Measurements from ENCODE around the gene IDH3B.
"Not testable (repeated sequence)": the region's sequence is repeated elsewhere in the genome, so short reads cannot be mapped to it uniquely, and the experiment has no call there.

Gene IDH3B

DNA sequence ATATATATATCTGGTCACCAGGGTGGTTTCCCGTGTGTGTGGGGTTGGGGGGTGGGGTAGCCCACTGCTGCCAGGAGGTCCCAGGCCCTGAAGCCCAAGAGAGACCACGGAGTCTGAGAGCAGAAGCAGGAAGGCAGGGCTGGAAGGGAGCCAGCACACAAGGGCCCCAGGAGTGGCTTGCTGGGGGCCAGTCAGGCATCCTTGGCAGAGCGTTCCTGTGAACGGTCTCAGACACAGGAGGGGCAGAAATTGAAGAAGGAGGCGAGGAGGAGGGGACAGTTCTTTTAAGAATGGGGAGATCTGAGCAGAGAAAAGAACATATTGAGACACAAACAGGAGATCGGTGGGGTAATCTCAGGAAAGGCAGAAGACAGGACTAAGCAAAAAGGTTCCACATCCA lies 26.7 kb upstream of the IDH3B start:
- no peak for DNase-seq (ENCODE audit: low spot score)
- in situ Hi-C loops (cut with MboI; ENCODE audit: low pct_unique_long_range_greater_than_20kb, low sequenced_read_pairs, unreplicated experiment), result no loop called here
- TF ChIP-seq, protein P1, sequence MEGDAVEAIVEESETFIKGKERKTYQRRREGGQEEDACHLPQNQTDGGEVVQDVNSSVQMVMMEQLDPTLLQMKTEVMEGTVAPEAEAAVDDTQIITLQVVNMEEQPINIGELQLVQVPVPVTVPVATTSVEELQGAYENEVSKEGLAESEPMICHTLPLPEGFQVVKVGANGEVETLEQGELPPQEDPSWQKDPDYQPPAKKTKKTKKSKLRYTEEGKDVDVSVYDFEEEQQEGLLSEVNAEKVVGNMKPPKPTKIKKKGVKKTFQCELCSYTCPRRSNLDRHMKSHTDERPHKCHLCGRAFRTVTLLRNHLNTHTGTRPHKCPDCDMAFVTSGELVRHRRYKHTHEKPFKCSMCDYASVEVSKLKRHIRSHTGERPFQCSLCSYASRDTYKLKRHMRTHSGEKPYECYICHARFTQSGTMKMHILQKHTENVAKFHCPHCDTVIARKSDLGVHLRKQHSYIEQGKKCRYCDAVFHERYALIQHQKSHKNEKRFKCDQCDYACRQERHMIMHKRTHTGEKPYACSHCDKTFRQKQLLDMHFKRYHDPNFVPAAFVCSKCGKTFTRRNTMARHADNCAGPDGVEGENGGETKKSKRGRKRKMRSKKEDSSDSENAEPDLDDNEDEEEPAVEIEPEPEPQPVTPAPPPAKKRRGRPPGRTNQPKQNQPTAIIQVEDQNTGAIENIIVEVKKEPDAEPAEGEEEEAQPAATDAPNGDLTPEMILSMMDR (IDR thresholded peaks at IDR 0.05; ENCODE audit: extremely low read depth, insufficient read depth, missing control alignments), result no peak

- TF ChIP-seq, protein P1 (IDR thresholded peaks at IDR 0.05; ENCODE audit: extremely low read depth, insufficient read depth, missing control alignments), result no peak
- DNase-seq (ENCODE audit: low spot score), result no peak
- in situ Hi-C loops (cut with MboI; ENCODE audit: low pct_unique_long_range_greater_than_20kb, low sequenced_read_pairs, unreplicated experiment), result no loop called here
These were observed 26.2 kb upstream of the IDH3B start for GRCh38 chr20:2690213-2690612.

GRCh38 chr20:2688041-2688591 lies 24.1 kb upstream of the IDH3B start:
- in situ Hi-C loops (cut with MboI; ENCODE audit: low pct_unique_long_range_greater_than_20kb, low sequenced_read_pairs, unreplicated experiment), result no loop called here
- TF ChIP-seq, protein P1 (IDR thresholded peaks at IDR 0.05; ENCODE audit: extremely low read depth, insufficient read depth, missing control alignments), result peak; percentile 66
- DNase-seq (ENCODE audit: low spot score), result peak; percentile 60

DNA sequence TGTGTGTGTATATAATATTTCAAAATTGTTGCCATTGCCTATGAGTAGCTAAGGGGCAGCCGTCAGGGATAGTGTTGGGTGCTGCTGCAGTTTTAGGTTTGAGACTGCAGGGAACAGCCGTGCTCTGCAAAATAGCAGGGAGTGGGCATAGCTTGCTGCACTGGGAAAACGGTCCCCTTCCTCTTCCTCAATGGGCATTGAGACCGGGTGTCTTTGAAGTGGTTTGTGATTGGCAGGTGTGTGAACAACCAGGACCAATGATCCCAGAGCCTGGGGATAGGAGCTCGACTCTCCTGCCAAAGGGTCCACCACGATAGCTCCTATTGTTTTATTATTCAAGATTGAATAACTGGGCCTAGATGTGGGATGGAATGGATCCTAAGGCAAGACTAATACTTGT lies 23.5 kb upstream of the IDH3B start:
- in situ Hi-C loops (cut with MboI; ENCODE audit: low pct_unique_long_range_greater_than_20kb, low sequenced_read_pairs, unreplicated experiment), result no loop called here
- TF ChIP-seq, protein P1 (IDR thresholded peaks at IDR 0.05; ENCODE audit: extremely low read depth, insufficient read depth, missing control alignments), result no peak
- DNase-seq (ENCODE audit: low spot score), result no peak

- in situ Hi-C loops (cut with MboI; ENCODE audit: low pct_unique_long_range_greater_than_20kb, low sequenced_read_pairs, unreplicated experiment); DNase-seq (ENCODE audit: low spot score): not testable (repeated sequence)
These were observed 20.8 kb upstream of the IDH3B start for GRCh38 chr20:2684817-2685216.

DNA sequence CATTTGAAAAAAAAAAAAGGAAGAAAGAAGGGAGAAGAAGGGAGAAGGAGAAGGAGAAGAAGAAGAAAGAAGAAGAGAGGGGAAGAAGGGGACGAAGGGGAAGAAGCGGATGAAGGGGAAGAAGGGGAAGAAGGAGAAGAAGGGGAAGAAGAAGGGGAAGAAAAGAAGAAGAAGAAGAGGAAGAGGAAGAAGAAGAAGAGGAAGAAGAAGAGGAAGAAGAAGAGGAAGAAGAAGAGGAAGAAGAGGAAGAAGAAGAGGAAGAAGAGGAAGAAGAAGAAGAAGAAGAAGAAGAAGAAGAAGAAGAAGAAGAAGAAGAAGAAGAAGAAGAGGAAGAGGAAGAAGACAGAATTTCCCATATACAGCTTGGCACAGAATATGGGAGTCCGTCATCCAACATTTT lies 18.0 kb upstream of the IDH3B start:
- DNase-seq (ENCODE audit: low spot score); in situ Hi-C loops (cut with MboI; ENCODE audit: low pct_unique_long_range_greater_than_20kb, low sequenced_read_pairs, unreplicated experiment): not testable (repeated sequence)

DNA sequence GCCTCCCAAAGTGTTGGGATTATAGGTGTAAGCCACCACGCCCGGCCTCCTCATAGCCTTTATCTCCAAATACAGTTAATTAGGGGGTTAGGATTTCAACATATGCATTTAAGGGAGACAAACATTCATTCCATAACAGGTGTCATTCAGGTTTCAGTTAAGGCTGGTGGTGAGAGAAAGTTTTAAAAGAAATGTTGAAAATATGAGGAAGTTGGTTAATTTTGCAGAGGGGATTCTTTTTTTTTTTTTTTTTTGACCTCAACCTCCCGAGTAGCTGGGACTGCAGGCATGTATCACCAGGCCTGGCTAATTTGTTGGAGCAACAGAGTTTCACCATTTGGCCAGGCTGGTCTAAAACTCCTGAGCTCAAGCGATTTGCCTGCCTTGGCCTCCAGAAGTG lies 16.0 kb upstream of the IDH3B start:
- TF ChIP-seq, protein P1 (IDR thresholded peaks at IDR 0.05; ENCODE audit: extremely low read depth, insufficient read depth, missing control alignments), result no peak
- DNase-seq (ENCODE audit: low spot score), result no peak
- in situ Hi-C loops (cut with MboI; ENCODE audit: low pct_unique_long_range_greater_than_20kb, low sequenced_read_pairs, unreplicated experiment), result no loop called here

DNA sequence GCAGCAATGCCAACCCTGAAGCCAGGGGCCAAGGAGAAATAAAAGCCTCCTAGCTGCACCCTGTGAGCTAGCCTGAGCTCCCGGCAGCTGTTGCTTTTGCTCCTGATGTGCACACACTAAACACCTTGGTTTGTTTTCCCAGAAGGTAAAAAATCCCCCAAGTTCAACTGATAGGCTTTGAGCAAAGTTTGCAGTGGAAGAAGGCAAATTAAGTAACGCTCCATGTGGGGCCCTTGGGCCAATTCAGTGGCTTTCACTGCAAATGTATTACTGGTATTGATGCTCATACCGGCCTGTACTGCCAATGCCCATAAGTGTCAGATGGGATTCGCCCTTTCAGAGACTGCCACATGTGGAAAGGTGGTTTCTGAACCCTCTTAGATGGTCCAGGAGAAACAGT lies 9.4 kb upstream of the IDH3B start:
- in situ Hi-C loops (cut with MboI; ENCODE audit: low pct_unique_long_range_greater_than_20kb, low sequenced_read_pairs, unreplicated experiment), result no loop called here
- TF ChIP-seq, protein P1 (IDR thresholded peaks at IDR 0.05; ENCODE audit: extremely low read depth, insufficient read depth, missing control alignments), result no peak

More for the DNA sequence above, 9.4 kb upstream of the IDH3B start:
- no peak for DNase-seq (ENCODE audit: low spot score)
